ENCODE measurements around the gene PAQR6. TPM values are rescaled to one million over a fixed set of nuclear protein-coding genes. Genes with fewer than 3 reads are reported as not detected.

The PAQR6 gene
- total and polyA plus RNA-seq, 2 of the 8 experiments (the other 6 are each of a cell fraction or from before 2014, with no cell fraction given) = 7.1 to 11.3 TPM

GRCh38 chr1:156220226-156220625 is 27.6 kb downstream of the PAQR6 start:
- Histone ChIP-seq H3K27ac (ENCODE audit: low read depth, low read length) (no peak overlapping the region), H2AFZ (ENCODE audit: low read length) (no peak overlapping the region), H3K36me3 (ENCODE audit: control insufficient read depth in 2 of 4, insufficient read depth in 4 of 4, low read length in 3 of 4) (peaks cover 8 to 30% (median 16%) of the 10 kb centered on the region in 4 experiments), H3K23ac (ENCODE audit: insufficient read length) (no peak overlapping the region), H3K27me3 (replicated peaks in 1 of 4; ENCODE audit: control insufficient read depth in 3 of 4, extremely low read depth in 1 of 4, insufficient read depth in 3 of 4, low read length in 3 of 4) (no peaks in the 10 kb centered on the region), H4K5ac (ENCODE audit: insufficient read length, low read depth, low read length) (no peak overlapping the region), H3K14ac (ENCODE audit: insufficient read length) (no peak overlapping the region), H2BK5ac (ENCODE audit: low read depth, low read length) (no peak overlapping the region), H3K18ac (ENCODE audit: extremely low read depth, low read length) (no peak overlapping the region), H3K4me1 (replicated peaks in 1 of 4; ENCODE audit: control insufficient read depth in 3 of 4, insufficient read depth in 4 of 4, low read length in 3 of 4) (no peaks in the 10 kb centered on the region), H3K9ac (replicated peaks in 1 of 4; ENCODE audit: extremely low read depth in 1 of 4, low read depth in 3 of 4, low read length in 3 of 4) (no peak overlapping the region), H3K79me2 (ENCODE audit: control insufficient read depth in 1 of 2, insufficient read depth in 2 of 2, low read length in 2 of 2) (peaks cover 4 to 12% of the 10 kb centered on the region in 2 experiments; a peak in 3 of 4 replicates), H2BK20ac (ENCODE audit: low read length) (no peak overlapping the region), H4K91ac (replicated peaks; ENCODE audit: insufficient read length, low read length) (no peak overlapping the region), H3K79me1 (ENCODE audit: low read depth, low read length) (peaks cover 16% of the 10 kb centered on the region; the same call in 1 of the 2 replicates), H3K4ac (replicated peaks; ENCODE audit: insufficient read length, low read depth, low read length) (no peak overlapping the region), H3K23me2 (ENCODE audit: low read depth, low read length) (no peaks in the 10 kb centered on the region), H2AK5ac (ENCODE audit: low read depth, low read length) (no peak overlapping the region), H3K4me3 (ENCODE audit: extremely low read depth in 1 of 4, insufficient read depth in 2 of 4, low read depth in 3 of 4, low read length in 4 of 4) (no peak overlapping the region), H3K9me3 (ENCODE audit: insufficient read depth in 2 of 2, low read depth in 1 of 2, low read length in 1 of 2) (no peaks in the 10 kb centered on the region; a peak in 1 of 4 replicates), H4K8ac (ENCODE audit: extremely low read depth, insufficient read depth, low read length) (no peak overlapping the region), H4K20me1 (replicated peaks in 1 of 2; ENCODE audit: control insufficient read depth in 1 of 2, insufficient read depth in 2 of 2, low read length in 2 of 2) (peaks cover 0 to 4% of the 10 kb centered on the region in 2 experiments), H3K56ac (replicated peaks; ENCODE audit: insufficient read length, low read depth, low read length) (no peak overlapping the region), H3K4me2 (ENCODE audit: insufficient read depth in 1 of 2, low read depth in 2 of 2, low read length in 2 of 2) (no peak overlapping the region), H2BK12ac (ENCODE audit: low read depth, low read length) (no peak overlapping the region), H2BK120ac (replicated peaks; ENCODE audit: low read depth, low read length) (no peak overlapping the region), H2BK15ac (ENCODE audit: low read length) (no peak overlapping the region)
- TF ChIP-seq RXRA (IDR thresholded peaks at IDR 0.05; ENCODE audit: insufficient read depth, low read depth, low read length) = no peak
- TF ChIP-seq GABPA (IDR thresholded peaks at IDR 0.05; ENCODE audit: borderline replicate concordance, insufficient read depth, low read length) = no peak
- no peak for TF ChIP-seq TAF7 (optimal IDR thresholded peaks at IDR 0.05; ENCODE audit: borderline replicate concordance, low read depth, low read length)
- no peak for TF ChIP-seq RFX5 (IDR thresholded peaks at IDR 0.05; ENCODE audit: borderline replicate concordance, low read depth, low read length)
- FAIRE-seq = no peak
- ChIA-PET CTCF (ENCODE audit: partially characterized antibody) (interaction anchor here (2.3 to 47.2 kb wide), 2 partner anchors 10 to 80 kb away, joined by 9 to 1265 read pairs; partner anchors contain the start of gene SEMA4A), POLR2A (ENCODE audit: partially characterized antibody) (interaction anchor here (0.7 to 1.4 kb wide), 4 partner anchors 9 to 124 kb away, joined by 3 to 5 read pairs (median 4); no protein-coding TSS in a partner anchor)
- DNase-seq (ENCODE audit: low read depth in 1 of 2, low spot score in 2 of 2) = no peak
- 92% methylated on average over 9 of the region's 9 CpGs; no CpG with 5 or more reads in 1 of the 2 experiments for WGBS, 2 experiments (ENCODE audit: extremely low coverage in 1 of 2, insufficient coverage in 1 of 2, insufficient read length in 1 of 2, insufficient replicate concordance in 2 of 2, low coverage in 1 of 2, low lambda C conversion rate in 2 of 2, missing lambda C conversion rate in 1 of 2)
